NCI-H2196 treated with DMSO at 0.1 percent for 48 hours (cell line): ENCODE measurements around the gene CFAP53.
"Not testable (repeated sequence)": the region's sequence is repeated elsewhere in the genome, so short reads cannot be mapped to it uniquely, and the experiment has no call there.

Experiments
- DNase-seq: peaks from one replicate; lab custom pipeline; 2025; ENCODE audit not compliant: unreplicated experiment; lab: John Stamatoyannopoulos, UW

CFAP53 gene

DNA sequence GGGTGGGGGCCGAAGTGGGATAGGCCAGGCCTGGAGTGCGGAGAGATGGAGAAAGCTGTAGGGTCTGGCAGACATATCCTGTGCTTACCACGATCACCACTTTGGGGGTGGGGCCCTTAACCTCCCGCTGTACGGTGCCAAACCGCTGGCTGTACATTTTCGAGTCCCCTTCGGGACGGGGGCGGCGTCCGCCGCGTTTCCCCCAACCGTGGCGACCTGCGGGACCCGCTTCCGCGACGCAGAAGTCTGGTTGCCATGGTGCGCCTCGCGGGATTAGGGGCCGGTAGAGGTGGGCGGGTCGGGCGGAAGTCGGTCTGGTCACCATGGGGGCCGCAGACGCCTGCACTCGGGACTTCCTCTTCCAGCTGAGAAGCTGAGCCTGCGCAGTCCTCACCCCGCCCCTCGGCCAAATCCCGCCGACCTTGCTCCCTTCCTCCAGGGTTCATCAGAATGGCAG is at the start of gene CFAP53:
CFAP53 (minus strand) TSS at position 248 of the 457 bp plus-strand sequence; CDS start at position 157, 91 bp downstream.
- peak; percentile 88 for DNase-seq

DNA sequence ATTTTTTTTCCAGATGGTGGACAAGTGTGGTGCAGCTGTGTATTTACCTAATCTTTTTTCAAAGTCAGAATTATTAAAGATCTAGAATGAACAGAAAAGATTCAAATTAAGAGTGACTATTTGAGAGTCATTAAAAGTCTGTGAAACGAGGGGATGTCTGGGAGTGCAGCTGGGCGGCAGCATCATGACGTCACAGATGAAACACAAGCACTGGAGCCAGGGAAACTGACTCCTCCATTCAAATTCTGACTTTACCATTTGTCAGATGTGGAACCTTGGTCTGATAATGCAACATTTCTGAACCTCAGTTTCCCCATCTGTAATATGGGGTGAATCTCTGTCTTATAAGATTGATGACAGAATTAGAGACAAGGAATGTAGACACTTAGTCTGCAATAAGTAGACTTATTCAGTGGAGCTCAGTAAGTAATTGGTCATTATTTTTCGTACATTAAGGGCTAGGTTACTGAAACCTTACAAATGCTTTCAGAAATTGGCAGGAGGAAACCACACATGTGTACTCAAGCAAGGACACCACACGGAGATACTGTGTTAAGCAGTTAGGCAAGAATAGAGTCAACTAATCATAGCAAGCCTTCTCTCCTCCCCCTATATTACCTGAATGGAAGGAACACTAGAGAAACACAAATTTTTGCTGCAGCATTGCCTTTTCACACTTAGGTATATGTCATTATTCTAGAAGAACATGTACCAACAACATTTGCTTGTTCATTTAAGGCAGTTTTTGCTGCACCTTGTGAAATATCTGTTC is 49.0 kb upstream of the CFAP53 start:
- DNase-seq: no peak

DNA sequence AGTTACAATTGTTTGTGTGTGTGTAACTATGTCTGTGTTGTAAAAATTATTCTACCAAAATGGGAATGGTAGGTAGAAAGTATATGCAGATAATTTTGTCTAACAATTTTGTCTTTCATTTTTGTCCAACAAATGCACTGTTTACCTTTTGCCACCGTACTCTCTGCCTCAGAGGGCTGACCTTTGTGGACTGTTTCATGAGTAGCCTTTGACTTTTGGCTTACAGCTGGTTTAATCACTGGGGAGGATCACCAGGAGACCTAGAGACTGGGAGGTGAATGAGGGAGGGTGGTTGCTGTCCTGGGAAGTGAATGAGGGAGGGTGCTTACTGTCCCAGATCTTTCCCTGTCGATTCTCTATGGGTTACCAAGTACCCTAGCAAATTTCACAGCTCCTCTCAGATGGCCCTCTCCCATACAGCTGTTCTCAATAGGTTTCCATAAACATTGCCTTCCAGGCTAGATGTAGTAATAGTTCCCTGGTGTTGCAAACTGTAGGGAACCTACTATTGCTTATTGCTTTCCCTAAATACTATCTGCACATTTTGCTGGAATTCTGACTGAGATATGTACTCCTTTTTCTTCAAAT is 47.7 kb upstream of the CFAP53 start:
- no peak for DNase-seq

DNA sequence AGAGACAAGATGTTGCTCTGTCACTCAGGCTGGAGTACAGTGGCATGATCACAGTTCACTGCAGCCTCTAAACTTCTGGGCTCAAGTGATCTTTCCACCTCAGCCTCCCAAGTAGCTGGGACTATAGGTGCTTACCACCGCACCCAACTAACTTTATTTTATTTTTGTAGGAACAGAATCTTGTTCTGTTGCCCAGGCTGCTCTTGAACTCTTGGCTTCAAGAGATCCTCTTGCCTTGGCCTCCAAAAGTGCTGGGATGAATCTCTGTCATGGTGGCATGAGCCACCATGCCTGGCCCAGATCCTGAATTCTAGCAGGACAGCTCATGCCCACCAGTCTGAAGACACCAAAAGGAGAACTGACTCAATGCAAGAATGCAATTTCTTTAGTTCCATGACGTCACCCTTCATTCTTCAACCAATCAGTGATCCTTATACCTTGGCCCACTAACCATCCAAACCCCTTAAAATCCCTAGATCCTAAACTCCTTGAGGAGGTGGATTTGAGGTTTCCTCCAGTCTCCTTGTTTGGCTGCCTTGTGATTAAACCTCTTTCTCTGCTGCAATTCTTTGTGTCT is 46.8 kb upstream of the CFAP53 start:
- no peak for DNase-seq

DNA sequence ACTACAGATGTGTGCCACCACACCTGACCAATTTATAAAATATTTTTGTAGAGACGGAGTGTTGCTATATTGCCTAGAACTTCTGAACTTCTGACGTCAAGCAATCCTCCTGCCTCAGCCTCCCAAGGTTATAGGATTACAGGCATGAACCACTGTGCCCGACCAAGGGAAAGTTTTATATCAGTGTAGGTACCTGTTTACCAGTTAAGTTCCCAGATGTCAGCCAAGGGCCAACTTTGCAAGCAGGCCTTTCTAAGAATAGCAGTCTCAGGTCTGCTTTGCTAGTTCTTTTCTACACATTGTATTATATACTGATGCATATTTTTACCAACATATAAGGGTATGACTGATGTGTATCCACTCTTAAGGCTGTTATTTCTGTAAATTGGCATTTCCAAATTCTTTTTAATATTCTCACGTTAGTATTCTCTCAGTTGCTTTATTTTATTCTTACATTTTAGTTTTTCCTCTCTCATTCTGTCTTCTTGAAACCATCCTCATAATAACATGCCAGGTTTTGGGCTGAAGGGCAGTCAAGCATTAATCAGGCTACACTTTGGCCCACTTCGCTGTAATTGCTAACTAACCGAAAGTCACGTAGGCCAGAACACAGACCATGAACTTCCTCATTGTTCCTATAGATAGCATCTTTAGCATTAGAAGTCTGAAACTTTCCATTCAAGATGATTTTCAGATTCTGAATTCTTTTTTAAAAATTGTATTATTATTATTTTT is 46.2 kb upstream of the CFAP53 start:
- DNase-seq: no peak

GRCh38 chr18:50311650-50312049 is 45.4 kb upstream of the CFAP53 start:
- no peak for DNase-seq

GRCh38 chr18:50310080-50310479 is 43.8 kb upstream of the CFAP53 start:
- no peak for DNase-seq

DNA sequence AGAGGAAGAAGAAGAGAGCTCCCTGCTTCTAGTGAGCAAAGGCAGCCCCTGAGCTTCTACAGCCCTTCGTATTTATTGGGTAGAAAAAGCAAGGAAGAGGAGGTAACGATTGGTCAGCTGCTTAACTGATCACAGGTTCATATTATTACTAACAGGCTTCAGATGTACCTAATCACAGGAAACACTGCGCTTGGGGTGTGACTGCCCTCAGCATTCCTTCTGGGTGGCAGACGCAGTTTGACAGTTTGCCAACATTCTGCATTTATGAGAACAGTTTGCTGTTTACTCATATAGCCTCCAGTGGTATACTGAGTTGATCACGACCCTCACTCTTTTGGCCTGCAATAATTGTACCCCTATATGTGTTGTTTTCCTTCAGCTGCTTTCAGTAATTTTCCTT is 42.6 kb upstream of the CFAP53 start:
- not testable (repeated sequence) for DNase-seq

GRCh38 chr18:50307738-50308470 is 41.6 kb upstream of the CFAP53 start:
- peak; percentile 78 for DNase-seq

DNA sequence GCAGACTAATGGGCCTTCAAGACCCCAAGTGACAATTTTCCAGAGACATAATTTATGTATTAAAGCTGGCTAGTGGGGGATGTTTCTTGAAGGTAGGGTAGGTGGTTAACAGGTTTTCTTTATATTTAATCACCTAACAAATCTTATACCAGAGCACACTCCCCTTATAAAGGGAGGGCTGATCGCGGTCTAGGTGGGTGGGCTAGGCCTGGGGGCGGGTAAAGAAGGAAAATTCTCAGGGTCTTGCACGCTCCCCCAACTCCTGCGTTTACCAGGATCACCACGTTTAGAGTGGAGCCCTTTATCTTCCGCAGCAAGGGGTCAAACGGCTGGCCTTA is 41.1 kb upstream of the CFAP53 start:
- no peak for DNase-seq

DNA sequence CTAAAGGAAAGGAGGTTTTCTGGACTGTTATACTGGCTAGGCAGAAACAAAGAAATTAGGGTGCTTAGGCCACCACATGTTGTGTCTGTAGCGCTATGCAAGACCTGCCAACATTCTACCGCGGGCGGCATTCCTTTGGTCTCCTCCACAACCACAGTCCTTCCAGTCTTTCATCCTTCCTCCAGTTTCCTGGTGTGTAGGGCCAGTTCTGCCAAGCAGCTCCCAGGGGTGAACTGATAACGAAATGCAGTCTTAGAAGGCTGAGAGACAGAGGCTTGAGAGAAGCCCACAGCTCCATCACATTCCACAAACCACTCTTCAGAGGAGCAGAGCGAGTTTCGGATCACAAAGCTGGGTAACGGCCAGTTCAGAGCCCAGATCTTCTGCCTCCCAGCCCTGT is 40.6 kb upstream of the CFAP53 start:
- DNase-seq: no peak

GRCh38 chr18:50301074-50301473 is 34.8 kb upstream of the CFAP53 start:
- no peak for DNase-seq

GRCh38 chr18:50299626-50300388 is 33.5 kb upstream of the CFAP53 start:
- DNase-seq: no peak

DNA sequence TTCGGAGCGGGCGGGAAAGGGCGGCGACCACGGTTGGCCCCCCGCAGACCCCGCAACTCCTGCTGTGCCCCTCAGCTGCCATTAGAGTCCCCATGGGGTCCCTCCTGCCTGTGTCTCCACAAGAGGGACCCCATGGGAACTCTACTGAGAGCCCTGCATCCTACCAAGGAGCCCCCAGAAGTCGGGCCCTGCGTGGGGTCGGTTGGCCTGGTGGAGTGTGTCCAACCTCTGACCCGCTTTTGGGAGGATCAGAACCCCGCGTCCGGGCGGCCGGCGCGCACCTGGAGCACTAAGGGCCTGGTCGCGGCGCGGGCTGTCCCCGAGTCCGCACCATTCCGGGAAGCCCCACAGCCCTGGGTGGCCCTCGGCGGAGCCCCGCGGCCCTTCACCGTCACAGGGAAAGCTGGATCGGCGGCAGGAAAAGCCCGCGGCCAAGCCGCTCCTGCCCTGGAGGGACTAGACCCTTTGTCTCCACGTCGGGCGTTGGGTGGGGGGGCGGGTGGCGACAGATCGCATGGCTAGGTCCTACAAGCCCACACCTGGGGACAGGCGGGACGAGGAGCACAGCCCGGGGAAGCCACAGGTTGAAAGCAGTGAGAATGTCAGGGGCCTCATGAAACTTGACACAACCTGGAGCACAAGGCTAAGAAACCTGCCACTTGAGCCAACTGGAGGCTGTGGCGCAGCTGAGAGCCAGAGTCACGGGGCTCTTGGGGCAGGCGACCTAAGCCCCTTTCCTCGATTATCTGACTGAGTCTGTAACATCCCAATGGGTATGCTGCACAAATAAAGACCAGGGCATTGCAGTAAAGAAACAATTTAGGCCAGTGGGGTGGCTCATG is 32.4 kb upstream of the CFAP53 start:
- DNase-seq: no peak

DNA sequence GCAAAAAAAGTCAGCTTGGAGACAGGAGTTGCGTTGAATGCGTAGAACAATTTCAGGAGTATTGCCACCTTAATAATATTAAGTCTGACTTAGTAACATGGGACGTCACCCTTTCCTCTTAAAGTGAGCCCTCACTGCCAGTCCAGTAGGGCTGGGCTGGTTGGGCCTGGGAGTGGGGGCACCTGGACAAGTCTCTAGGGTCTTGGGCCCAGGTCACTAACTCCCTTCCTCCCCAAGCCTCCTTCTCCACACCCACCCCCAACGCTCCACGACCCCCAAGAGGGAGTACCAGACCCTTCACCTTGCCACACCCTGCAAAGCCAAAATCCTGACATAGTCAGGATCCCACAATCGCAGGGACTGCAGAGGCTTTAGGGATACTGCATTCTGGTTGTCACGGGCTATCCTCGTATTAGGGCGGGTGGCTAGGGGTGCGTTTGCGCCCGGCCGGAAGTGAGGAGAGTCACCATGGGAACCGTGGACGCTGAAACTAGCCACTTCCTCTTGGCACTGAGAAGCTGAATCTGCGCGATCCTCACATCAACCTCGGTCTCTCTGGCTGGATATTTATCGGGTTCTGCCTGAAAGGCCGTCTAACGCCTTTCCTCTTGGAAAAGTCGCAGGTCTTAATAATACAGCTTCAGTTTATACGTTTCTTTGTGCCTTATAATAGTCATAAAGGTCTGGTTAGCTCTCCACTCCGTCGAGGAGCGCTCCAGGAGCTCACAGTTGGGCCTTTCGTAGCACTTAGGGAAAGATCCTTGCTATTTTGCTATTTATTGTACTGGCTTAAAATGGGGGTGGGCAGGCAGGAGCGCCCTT is 31.5 kb upstream of the CFAP53 start:
- peak; percentile 67 for DNase-seq

GRCh38 chr18:50293039-50293438 is 26.7 kb upstream of the CFAP53 start:
- DNase-seq: no peak

- DNase-seq: no peak
Observed at GRCh38 chr18:50289108-50289443, 22.8 kb upstream of the CFAP53 start.

DNA sequence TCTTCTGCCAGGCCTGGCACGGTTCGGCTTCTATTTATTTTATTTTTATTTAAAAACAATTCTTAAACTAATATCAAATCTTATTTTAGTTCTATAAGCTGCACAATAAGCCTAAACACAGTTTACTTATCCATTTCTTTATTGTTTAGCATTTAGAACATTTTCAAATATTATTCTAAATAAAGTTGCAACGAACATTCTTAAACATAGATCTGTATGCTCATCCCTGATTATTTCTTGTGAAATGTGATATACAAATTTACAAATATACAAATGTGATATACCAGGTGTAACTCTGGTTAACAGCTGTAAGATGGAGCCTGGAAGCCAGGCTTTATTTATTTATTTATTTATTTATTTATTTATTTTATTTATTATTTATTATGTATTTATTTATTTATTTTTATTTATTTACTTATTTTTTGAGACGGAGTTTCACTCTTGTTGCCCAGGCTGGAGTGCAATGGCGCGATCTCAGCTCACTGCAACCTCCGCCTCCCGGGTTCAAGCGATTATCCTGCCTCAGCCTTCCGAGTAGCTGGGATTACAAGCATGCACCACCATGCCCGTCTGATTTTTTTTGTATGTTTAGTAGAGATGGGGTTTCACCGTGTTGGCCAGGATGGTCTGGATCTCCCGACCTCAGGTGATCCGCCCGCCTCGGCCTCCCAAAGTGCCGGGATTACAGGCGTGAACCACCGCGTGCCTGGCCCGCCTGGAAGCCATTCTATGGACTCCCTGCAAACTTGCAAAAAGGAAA is 22.2 kb upstream of the CFAP53 start:
- not testable (repeated sequence) for DNase-seq
